GM23338 (cell line): ENCODE measurements around the gene PAFAH2. TPM values are rescaled to one million over a fixed set of nuclear protein-coding genes. Genes with fewer than 3 reads are reported as not detected.

ENCODE experiments used
- ATAC-seq: fragments of 200-7000 bp; cut with Tn5 transposase; 3 replicates; pipeline ENCODE4 v1.9.1; 2020
- DNase-seq: peaks from one replicate; pipeline ENCODE4 v3.0.0-alpha.2; 2015; ENCODE audit warnings: low spot score
- H2AFZ ChIP-seq: fragments of 200-600 bp; sonication (generic); 2 replicates; pipeline ENCODE4 v1.8.0; 2016; ENCODE audit warnings: antibody characterized with exemption, mild to moderate bottlenecking, moderate library complexity
- H3F3A ChIP-seq: fragments of 200-600 bp; sonication (generic); replicated peaks from 2 replicates; pipeline ENCODE4 v1.8.0; 2017; ENCODE audit warnings: antibody characterized with exemption, mixed run types, low read depth
- H3K27ac ChIP-seq: fragments of 200-600 bp; sonication (generic); 2 replicates; pipeline ENCODE4 v1.6.1; 2016; ENCODE audit warnings: low read depth
- H3K27me3 ChIP-seq: fragments of 200-600 bp; sonication (generic); 2 replicates; pipeline ENCODE4 v1.8.0; 2016; ENCODE audit warnings: mild to moderate bottlenecking, mixed run types, moderate library complexity; ENCODE audit not compliant: insufficient read depth
- H3K36me3 ChIP-seq: fragments of 200-600 bp; sonication (generic); 2 replicates; pipeline ENCODE4 v1.8.0; 2016; ENCODE audit warnings: mild to moderate bottlenecking; ENCODE audit not compliant: insufficient read depth
- H3K4me1 ChIP-seq: fragments of 200-600 bp; sonication (generic); 2 replicates; pipeline ENCODE4 v1.8.0; 2016; ENCODE audit warnings: mild to moderate bottlenecking, moderate library complexity; ENCODE audit not compliant: insufficient read depth
- H3K4me2 ChIP-seq: fragments of 200-600 bp; sonication (generic); 2 replicates; pipeline ENCODE4 v1.7.1; 2017; ENCODE audit warnings: mixed run types
- H3K4me3 ChIP-seq: fragments of 200-600 bp; sonication (generic); 2 replicates; pipeline ENCODE4 v1.6.1; 2016; ENCODE audit warnings: mixed run types
- H3K79me2 ChIP-seq: fragments of 200-600 bp; sonication (generic); replicated peaks from 2 replicates; pipeline ENCODE4 v1.8.0; 2017; ENCODE audit warnings: mild to moderate bottlenecking; ENCODE audit not compliant: insufficient read depth
- H3K9me2 ChIP-seq: fragments of 200-600 bp; sonication (generic); 2 replicates; pipeline ENCODE4 v1.8.0; 2017; ENCODE audit not compliant: insufficient read depth
- H4K20me1 ChIP-seq: fragments of 200-600 bp; sonication (generic); replicated peaks from 2 replicates; pipeline ENCODE4 v1.8.0; 2017; ENCODE audit warnings: mild to moderate bottlenecking; ENCODE audit not compliant: insufficient read depth
- H3K27ac Mint-ChIP-seq: 2 replicates; pipeline ENCODE4 v1.8.0; 2020; ENCODE audit warnings: inconsistent platforms, mild to moderate bottlenecking, moderate library complexity, mixed read lengths
- H3K27me3 Mint-ChIP-seq: 3 replicates; pipeline ENCODE4 v1.8.0; 2022; ENCODE audit warnings: low read depth, mild to moderate bottlenecking, moderate library complexity, mixed read lengths, inconsistent platforms; ENCODE audit not compliant: insufficient read depth, poor library complexity
- H3K36me3 Mint-ChIP-seq: 3 replicates; pipeline ENCODE4 v1.8.0; 2021; ENCODE audit warnings: low read depth, mild to moderate bottlenecking, inconsistent platforms, moderate library complexity, mixed read lengths
- H3K4me1 Mint-ChIP-seq: 3 replicates; pipeline ENCODE4 v1.8.0; 2020; ENCODE audit warnings: mild to moderate bottlenecking, inconsistent platforms, mixed read lengths
- H3K4me3 Mint-ChIP-seq: 3 replicates; pipeline ENCODE4 v1.8.0; 2021; ENCODE audit warnings: moderate library complexity, mild to moderate bottlenecking, inconsistent platforms, mixed read lengths
- H3K9me3 Mint-ChIP-seq: 3 replicates; pipeline ENCODE4 v1.8.0; 2020; ENCODE audit warnings: moderate library complexity, mild to moderate bottlenecking, inconsistent platforms, mixed read lengths
- CREB1 ChIP-seq: fragments of 250-450 bp; sonication (Bioruptor Pico); IDR thresholded peaks from 2 replicates; pipeline ENCODE4 v1.5.0; 2020; ENCODE audit warnings: low read depth, mild to moderate bottlenecking, moderate library complexity
- EZH2 ChIP-seq: fragments of 200-600 bp; sonication (generic); IDR thresholded peaks from one replicate; pipeline ENCODE4 v1.8.0; 2017; ENCODE audit warnings: antibody characterized with exemption, mild to moderate bottlenecking, low read depth; ENCODE audit not compliant: unreplicated experiment
- EZH2phosphoT487 ChIP-seq: fragments of 200-600 bp; sonication (generic); IDR thresholded peaks from one replicate; pipeline ENCODE4 v1.8.1; 2018; ENCODE audit warnings: antibody characterized with exemption; ENCODE audit not compliant: unreplicated experiment
- JUNB ChIP-seq: IDR thresholded peaks from one replicate; pipeline ENCODE4 v1.6.1; 2016; ENCODE audit warnings: antibody characterized with exemption; ENCODE audit not compliant: unreplicated experiment
- NANOG ChIP-seq: IDR thresholded peaks from 2 replicates; pipeline ENCODE4 v1.6.1; 2016; ENCODE audit warnings: antibody characterized with exemption, borderline replicate concordance
- POLR2AphosphoS5 ChIP-seq: IDR thresholded peaks from 2 replicates; pipeline ENCODE4 v1.6.1; 2016; ENCODE audit warnings: antibody characterized with exemption, low read depth
- STAT1 ChIP-seq: IDR thresholded peaks from one replicate; pipeline ENCODE4 v1.6.1; 2016; ENCODE audit warnings: antibody characterized with exemption; ENCODE audit not compliant: unreplicated experiment
- ZNF114 ChIP-seq: fragments of 250-450 bp; sonication (Bioruptor Pico); IDR thresholded peaks from 2 replicates; pipeline ENCODE4 v1.5.0; 2020; ENCODE audit warnings: mild to moderate bottlenecking, moderate library complexity
- polyA plus RNA-seq: library from polyadenylated mRNA; unstranded; fragments of >200 nt; fragmentation: Nextera tagmentation; extraction: Ambion mirVana; gene quantifications from 2 replicates; pipeline ENCODE4 v1.2.1, GENCODE V29; 2016
- total RNA-seq: library from RNA; depleted of rRNA; stranded (reverse); fragments of >200 nt; shearing (Covaris generic); gene quantifications from 2 replicates; pipeline ENCODE4 v1.2.3, GENCODE V29; 2014
- TF ChIP-seq, protein P1 (sequence below): fragments of 250-450 bp; sonication (Bioruptor Pico); IDR thresholded peaks from 2 replicates; pipeline ENCODE4 v1.5.0; 2020; ENCODE audit warnings: mild to moderate bottlenecking, moderate library complexity
- TF ChIP-seq, protein P2 (sequence below): IDR thresholded peaks from 2 replicates; pipeline ENCODE4 v1.6.1; 2016; ENCODE audit warnings: antibody characterized with exemption
- TF ChIP-seq, protein P3 (sequence below), 2 experiments: fragments of 200-600 bp in 1 of 2; sonication (generic) in 1 of 2; conservative IDR thresholded peaks; 2 replicates each; pipeline versions ENCODE4 v1.5.1 to v1.6.1; 2016 to 2017; ENCODE audit warnings: antibody characterized with exemption in 2 of 2, low read depth in 2 of 2, mild to moderate bottlenecking in 2 of 2, moderate library complexity in 1 of 2

PAFAH2 gene
- total and polyA plus RNA-seq, 2 experiments from 2014 or later, result 5.7 to 10.3 TPM

DNA sequence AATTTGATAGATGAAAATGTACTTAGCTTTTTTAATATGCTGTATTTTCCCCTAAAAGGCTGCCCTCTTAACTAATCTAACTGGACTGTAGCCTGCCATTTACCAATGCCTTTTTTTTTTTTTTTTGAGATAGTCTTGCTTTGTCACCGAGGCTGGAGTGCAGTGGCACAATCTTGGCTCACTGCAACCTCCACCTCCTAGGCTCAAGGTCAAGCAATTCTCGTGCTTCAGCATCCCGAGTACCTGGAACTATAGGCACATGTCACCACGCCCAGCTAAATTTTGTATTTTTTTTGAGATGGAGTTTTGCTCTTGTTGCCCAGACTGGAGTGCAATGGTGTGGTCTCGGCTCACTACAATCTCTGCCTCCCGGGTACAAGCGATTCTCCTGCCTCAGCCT, 18.7 kb downstream of the PAFAH2 start:
- no peak for DNase-seq
- no peak overlapping the region for H3K4me2 ChIP-seq
- no peak overlapping the region for H3K27ac ChIP-seq
- H4K20me1 ChIP-seq, result no peaks in the 10 kb centered on the region
- no peak overlapping the region for H2AFZ ChIP-seq
- H3K4me1 ChIP-seq, result no peaks in the 10 kb centered on the region
- no peak for TF ChIP-seq POLR2AphosphoS5
- TF ChIP-seq CREB1 (CRISPR knock-in tag), result no peak
- no peak for TF ChIP-seq JUNB
- TF ChIP-seq STAT1, result no peak
- no peak for TF ChIP-seq NANOG
- TF ChIP-seq EZH2, result no peak
- TF ChIP-seq, protein P1, sequence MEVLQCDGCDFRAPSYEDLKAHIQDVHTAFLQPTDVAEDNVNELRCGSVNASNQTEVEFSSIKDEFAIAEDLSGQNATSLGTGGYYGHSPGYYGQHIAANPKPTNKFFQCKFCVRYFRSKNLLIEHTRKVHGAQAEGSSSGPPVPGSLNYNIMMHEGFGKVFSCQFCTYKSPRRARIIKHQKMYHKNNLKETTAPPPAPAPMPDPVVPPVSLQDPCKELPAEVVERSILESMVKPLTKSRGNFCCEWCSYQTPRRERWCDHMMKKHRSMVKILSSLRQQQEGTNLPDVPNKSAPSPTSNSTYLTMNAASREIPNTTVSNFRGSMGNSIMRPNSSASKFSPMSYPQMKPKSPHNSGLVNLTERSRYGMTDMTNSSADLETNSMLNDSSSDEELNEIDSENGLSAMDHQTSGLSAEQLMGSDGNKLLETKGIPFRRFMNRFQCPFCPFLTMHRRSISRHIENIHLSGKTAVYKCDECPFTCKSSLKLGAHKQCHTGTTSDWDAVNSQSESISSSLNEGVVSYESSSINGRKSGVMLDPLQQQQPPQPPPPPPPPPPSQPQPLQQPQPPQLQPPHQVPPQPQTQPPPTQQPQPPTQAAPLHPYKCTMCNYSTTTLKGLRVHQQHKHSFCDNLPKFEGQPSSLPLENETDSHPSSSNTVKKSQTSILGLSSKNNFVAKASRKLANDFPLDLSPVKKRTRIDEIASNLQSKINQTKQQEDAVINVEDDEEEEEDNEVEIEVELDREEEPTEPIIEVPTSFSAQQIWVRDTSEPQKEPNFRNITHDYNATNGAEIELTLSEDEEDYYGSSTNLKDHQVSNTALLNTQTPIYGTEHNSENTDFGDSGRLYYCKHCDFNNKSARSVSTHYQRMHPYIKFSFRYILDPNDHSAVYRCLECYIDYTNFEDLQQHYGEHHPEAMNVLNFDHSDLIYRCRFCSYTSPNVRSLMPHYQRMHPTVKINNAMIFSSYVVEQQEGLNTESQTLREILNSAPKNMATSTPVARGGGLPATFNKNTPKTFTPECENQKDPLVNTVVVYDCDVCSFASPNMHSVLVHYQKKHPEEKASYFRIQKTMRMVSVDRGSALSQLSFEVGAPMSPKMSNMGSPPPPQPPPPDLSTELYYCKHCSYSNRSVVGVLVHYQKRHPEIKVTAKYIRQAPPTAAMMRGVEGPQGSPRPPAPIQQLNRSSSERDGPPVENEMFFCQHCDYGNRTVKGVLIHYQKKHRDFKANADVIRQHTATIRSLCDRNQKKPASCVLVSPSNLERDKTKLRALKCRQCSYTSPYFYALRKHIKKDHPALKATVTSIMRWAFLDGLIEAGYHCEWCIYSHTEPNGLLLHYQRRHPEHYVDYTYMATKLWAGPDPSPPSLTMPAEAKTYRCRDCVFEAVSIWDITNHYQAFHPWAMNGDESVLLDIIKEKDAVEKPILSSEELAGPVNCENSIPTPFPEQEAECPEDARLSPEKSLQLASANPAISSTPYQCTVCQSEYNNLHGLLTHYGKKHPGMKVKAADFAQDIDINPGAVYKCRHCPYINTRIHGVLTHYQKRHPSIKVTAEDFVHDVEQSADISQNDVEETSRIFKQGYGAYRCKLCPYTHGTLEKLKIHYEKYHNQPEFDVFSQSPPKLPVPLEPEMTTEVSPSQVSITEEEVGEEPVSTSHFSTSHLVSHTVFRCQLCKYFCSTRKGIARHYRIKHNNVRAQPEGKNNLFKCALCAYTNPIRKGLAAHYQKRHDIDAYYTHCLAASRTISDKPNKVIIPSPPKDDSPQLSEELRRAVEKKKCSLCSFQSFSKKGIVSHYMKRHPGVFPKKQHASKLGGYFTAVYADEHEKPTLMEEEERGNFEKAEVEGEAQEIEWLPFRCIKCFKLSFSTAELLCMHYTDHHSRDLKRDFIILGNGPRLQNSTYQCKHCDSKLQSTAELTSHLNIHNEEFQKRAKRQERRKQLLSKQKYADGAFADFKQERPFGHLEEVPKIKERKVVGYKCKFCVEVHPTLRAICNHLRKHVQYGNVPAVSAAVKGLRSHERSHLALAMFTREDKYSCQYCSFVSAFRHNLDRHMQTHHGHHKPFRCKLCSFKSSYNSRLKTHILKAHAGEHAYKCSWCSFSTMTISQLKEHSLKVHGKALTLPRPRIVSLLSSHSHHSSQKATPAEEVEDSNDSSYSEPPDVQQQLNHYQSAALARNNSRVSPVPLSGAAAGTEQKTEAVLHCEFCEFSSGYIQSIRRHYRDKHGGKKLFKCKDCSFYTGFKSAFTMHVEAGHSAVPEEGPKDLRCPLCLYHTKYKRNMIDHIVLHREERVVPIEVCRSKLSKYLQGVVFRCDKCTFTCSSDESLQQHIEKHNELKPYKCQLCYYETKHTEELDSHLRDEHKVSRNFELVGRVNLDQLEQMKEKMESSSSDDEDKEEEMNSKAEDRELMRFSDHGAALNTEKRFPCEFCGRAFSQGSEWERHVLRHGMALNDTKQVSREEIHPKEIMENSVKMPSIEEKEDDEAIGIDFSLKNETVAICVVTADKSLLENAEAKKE (CRISPR knock-in tag), result no peak
- TF ChIP-seq ZNF114 (CRISPR knock-in tag), result no peak
- TF ChIP-seq EZH2phosphoT487, result no peak
- TF ChIP-seq, protein P2, sequence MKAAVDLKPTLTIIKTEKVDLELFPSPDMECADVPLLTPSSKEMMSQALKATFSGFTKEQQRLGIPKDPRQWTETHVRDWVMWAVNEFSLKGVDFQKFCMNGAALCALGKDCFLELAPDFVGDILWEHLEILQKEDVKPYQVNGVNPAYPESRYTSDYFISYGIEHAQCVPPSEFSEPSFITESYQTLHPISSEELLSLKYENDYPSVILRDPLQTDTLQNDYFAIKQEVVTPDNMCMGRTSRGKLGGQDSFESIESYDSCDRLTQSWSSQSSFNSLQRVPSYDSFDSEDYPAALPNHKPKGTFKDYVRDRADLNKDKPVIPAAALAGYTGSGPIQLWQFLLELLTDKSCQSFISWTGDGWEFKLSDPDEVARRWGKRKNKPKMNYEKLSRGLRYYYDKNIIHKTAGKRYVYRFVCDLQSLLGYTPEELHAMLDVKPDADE, result no peak
- TF ChIP-seq, protein P3, sequence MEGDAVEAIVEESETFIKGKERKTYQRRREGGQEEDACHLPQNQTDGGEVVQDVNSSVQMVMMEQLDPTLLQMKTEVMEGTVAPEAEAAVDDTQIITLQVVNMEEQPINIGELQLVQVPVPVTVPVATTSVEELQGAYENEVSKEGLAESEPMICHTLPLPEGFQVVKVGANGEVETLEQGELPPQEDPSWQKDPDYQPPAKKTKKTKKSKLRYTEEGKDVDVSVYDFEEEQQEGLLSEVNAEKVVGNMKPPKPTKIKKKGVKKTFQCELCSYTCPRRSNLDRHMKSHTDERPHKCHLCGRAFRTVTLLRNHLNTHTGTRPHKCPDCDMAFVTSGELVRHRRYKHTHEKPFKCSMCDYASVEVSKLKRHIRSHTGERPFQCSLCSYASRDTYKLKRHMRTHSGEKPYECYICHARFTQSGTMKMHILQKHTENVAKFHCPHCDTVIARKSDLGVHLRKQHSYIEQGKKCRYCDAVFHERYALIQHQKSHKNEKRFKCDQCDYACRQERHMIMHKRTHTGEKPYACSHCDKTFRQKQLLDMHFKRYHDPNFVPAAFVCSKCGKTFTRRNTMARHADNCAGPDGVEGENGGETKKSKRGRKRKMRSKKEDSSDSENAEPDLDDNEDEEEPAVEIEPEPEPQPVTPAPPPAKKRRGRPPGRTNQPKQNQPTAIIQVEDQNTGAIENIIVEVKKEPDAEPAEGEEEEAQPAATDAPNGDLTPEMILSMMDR (conservative IDR thresholded peaks at IDR 0.05; ENCODE audit: low read depth in 2 of 2), result no peak
- H3K36me3 ChIP-seq, result peaks cover 23% of the 10 kb centered on the region; the same call in 1 of the 2 replicates
- H3K9me3 Mint-ChIP-seq, result no peaks in the 10 kb centered on the region
- H3K27me3 Mint-ChIP-seq, result peaks cover 6% of the 10 kb centered on the region
- H3K4me3 ChIP-seq, result no peak overlapping the region
- no peak for ATAC-seq
- no peak overlapping the region for H3K4me3 Mint-ChIP-seq
- no peaks in the 10 kb centered on the region for H3F3A ChIP-seq
- no peaks in the 10 kb centered on the region for H3K79me2 ChIP-seq
- H3K4me1 Mint-ChIP-seq, result no peaks in the 10 kb centered on the region
- H3K9me2 ChIP-seq, result no peaks in the 10 kb centered on the region
- peaks cover 39% of the 10 kb centered on the region for H3K36me3 Mint-ChIP-seq
- H3K27ac Mint-ChIP-seq, result no peak overlapping the region
- no peaks in the 10 kb centered on the region for H3K27me3 ChIP-seq
